ENCODE measurements around the gene TMEM43. TPM values are rescaled to one million over a fixed set of nuclear protein-coding genes. Genes with fewer than 3 reads are reported as not detected.
A peak's percentile ranks its signal among the peaks of the same experiment; 100 is the strongest.

TMEM43 gene
- total RNA-seq, 3 donors from 2014 or later = 23.1 to 50.4 (median 31.3) TPM

DNA sequence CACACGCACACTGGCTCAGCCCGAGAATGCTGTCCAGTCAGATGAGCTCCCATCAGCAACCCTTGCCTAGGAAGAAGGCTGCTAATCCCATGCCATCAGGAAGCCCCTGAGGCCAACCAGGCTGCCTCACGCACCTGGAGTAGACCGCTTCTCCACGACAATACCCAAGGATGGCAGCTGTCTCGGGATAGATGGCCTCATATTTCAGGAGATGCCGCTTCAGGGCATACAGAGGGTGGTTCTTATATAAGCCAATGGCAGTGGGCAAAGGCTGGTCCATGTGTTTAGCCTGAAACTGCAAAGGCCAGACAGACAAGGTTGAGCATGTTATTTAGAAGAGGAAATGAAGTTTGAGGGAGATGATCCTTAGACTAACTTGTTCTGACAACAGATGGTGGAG is 31.3 kb downstream of the TMEM43 start:
- Histone ChIP-seq H3K9me3 (peaks cover 2% of the 10 kb centered on the region), H3K36me3 (ENCODE audit: low read depth) (peaks cover 12% of the 10 kb centered on the region), H3K4me3 (no peak overlapping the region), H3K4me1 (ENCODE audit: low read depth) (no peaks in the 10 kb centered on the region)
- ATAC-seq (no peak), DNase-seq (no peak)
- TF ChIP-seq, protein P1, sequence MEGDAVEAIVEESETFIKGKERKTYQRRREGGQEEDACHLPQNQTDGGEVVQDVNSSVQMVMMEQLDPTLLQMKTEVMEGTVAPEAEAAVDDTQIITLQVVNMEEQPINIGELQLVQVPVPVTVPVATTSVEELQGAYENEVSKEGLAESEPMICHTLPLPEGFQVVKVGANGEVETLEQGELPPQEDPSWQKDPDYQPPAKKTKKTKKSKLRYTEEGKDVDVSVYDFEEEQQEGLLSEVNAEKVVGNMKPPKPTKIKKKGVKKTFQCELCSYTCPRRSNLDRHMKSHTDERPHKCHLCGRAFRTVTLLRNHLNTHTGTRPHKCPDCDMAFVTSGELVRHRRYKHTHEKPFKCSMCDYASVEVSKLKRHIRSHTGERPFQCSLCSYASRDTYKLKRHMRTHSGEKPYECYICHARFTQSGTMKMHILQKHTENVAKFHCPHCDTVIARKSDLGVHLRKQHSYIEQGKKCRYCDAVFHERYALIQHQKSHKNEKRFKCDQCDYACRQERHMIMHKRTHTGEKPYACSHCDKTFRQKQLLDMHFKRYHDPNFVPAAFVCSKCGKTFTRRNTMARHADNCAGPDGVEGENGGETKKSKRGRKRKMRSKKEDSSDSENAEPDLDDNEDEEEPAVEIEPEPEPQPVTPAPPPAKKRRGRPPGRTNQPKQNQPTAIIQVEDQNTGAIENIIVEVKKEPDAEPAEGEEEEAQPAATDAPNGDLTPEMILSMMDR (IDR thresholded peaks at IDR 0.05) = no peak
- intact Hi-C loops (cut with DNase I, micrococcal nuclease) = no loop called here

DNA sequence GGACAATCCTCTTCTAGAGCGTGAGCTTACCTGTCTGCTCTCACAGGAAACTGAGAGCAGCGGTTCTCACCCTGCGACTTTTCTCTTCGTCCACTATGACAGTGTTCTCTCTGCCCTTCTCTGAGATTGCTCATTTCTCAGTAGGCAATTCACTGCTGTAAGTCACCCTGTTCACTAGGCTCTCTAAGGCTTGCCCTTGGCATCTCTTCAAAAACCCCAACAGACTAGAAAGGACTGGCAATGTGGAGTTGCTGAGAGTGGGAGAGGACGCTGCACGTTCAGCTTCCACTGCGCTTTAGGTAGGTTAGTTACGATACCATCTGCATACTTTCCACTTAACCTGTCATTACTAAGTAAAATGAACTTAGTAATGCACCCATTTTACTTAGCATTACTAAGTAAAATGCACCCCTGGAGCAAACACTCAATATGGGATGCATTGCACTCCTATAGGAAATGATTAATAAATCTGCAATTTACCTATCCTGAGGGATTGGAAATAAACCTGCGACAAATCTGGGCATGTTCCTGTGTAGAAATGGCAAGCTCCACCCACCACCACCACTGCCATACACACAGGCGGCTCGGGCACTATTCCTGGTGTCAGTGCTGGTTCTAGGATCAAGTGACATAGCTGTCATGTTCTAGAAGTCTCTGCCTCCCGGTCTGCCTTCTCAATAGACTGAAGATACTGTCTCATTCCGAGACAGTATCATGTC is 32.1 kb downstream of the TMEM43 start:
- TF ChIP-seq, protein P1 (IDR thresholded peaks at IDR 0.05) = no peak
- Histone ChIP-seq H3K4me1 (ENCODE audit: low read depth) (no peaks in the 10 kb centered on the region), H3K36me3 (ENCODE audit: low read depth) (peaks cover 12% of the 10 kb centered on the region), H3K4me3 (no peak overlapping the region), H3K9me3 (peaks cover 10% of the 10 kb centered on the region)
- ATAC-seq (no peak), DNase-seq (no peak)
- intact Hi-C loops (cut with DNase I, micrococcal nuclease) = no loop called here

- intact Hi-C loops (cut with DNase I, micrococcal nuclease) = no loop called here
- ATAC-seq = no peak
Measured at GRCh38 chr3:14157951-14158350, 33.1 kb downstream of the TMEM43 start.

DNA sequence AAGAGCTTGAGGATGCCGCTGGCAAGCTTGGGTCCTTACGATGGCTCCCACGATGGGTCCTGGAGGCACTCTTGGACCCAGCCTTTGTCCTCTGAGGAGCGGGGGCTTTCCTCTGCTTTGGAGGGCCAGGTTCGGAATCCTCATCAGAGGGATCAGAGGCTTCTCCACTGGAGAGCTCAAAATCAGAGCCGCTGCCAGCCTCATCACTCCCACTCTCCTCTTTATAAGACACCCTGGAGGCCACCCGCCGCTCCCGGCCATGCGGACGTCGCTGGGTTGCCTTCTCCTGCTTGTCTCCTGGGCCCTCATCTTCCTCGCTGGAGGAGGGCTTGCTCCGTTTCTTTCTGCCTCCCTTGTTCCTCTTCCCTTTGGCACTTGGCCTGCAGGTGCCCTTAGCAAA is 33.5 kb downstream of the TMEM43 start:
- TF ChIP-seq, protein P1 (IDR thresholded peaks at IDR 0.05) = no peak
- H3K4me1 ChIP-seq (ENCODE audit: low read depth) = no peaks in the 10 kb centered on the region
- DNase-seq (peak in 1 of 3 donors; percentile 44), ATAC-seq (no peak)
- intact Hi-C loops (cut with DNase I, micrococcal nuclease) = no loop called here
- H3K9me3 ChIP-seq = peaks cover 12% of the 10 kb centered on the region
- H3K4me3 ChIP-seq = no peak overlapping the region
- peaks cover 12% of the 10 kb centered on the region for H3K36me3 ChIP-seq (ENCODE audit: low read depth)

More at GRCh38 chr3:14157951-14158350, 33.1 kb downstream of the TMEM43 start:
- Histone ChIP-seq H3K36me3 (ENCODE audit: low read depth) (peaks cover 12% of the 10 kb centered on the region), H3K4me3 (no peak overlapping the region), H3K4me1 (ENCODE audit: low read depth) (no peaks in the 10 kb centered on the region), H3K9me3 (peaks cover 12% of the 10 kb centered on the region)
- TF ChIP-seq, protein P1 (IDR thresholded peaks at IDR 0.05) = no peak
- no peak for DNase-seq

DNA sequence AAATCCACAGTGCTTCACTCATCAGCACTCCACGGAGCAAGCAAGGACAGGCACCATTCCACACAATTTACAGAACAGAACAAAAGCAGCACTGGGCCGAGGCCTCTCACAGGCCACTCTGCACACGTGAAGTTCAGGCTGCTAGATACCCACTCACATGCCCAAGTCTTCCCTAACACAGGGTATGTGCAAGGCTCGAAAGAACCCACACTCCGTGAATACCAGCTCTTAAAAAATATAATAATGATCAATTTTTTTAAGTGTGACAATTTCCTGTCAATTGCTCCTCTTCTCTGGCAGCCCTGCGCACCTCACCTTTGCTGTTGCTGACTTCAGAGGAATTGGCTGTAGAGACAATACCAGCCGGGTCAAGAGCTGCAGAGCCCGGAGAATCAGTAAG is 34.6 kb downstream of the TMEM43 start:
- TF ChIP-seq, protein P1 (IDR thresholded peaks at IDR 0.05) = no peak
- no peak overlapping the region for H3K4me3 ChIP-seq

More for the DNA sequence above, 34.6 kb downstream of the TMEM43 start:
- peaks cover 12% of the 10 kb centered on the region for H3K9me3 ChIP-seq
- intact Hi-C loops (cut with DNase I, micrococcal nuclease) = no loop called here
- peaks cover 12% of the 10 kb centered on the region for H3K36me3 ChIP-seq (ENCODE audit: low read depth)
- ATAC-seq = no peak
- no peak for DNase-seq
- H3K4me1 ChIP-seq (ENCODE audit: low read depth) = no peaks in the 10 kb centered on the region

All from mucosa of descending colon (tissue), 3 donors.